Measurements from ENCODE around the gene MAGI3. TPM values are rescaled to one million over a fixed set of nuclear protein-coding genes. Genes with fewer than 3 reads are reported as not detected.
A peak's percentile ranks its signal among the peaks of the same experiment; 100 is the strongest.

The MAGI3 gene
- total RNA-seq, 1 donor, result 7.2 TPM

GRCh38 chr1:113389359-113389952, 859 bp upstream of the MAGI3 start:
- Histone ChIP-seq H2AFZ (ENCODE audit: low read length) (peak overlapping the region; percentile 99), H3K79me2 (ENCODE audit: insufficient read depth, low read length) (peaks cover 30% of the 10 kb centered on the region), H3K36me3 (ENCODE audit: insufficient read depth, low read length) (no peaks in the 10 kb centered on the region), H3K4me3 (ENCODE audit: insufficient read depth, low read length) (peak overlapping the region; percentile 87), H3K27me3 (ENCODE audit: insufficient read depth, low read length) (no peaks in the 10 kb centered on the region), H3K4me1 (ENCODE audit: insufficient read depth, low read length) (peaks cover 23% of the 10 kb centered on the region), H4K20me1 (ENCODE audit: insufficient read depth, low read length) (peaks cover 3% of the 10 kb centered on the region), H3K27ac (ENCODE audit: low read depth, low read length) (peak overlapping the region; percentile 65), H3K9me3 (ENCODE audit: low read depth, low read length) (no peaks in the 10 kb centered on the region), H3K4me2 (ENCODE audit: insufficient read depth, low read length) (peak overlapping the region; percentile 100)
- DNase-seq (ENCODE audit: insufficient read length, low spot score, missing footprints), result no peak
- no peak for TF ChIP-seq CTCF (IDR thresholded peaks at IDR 0.05; ENCODE audit: extremely low read depth, low read depth, low read length)

- H2AFZ ChIP-seq (ENCODE audit: low read length), result peak overlapping the region; percentile 87
- H3K4me1 ChIP-seq (ENCODE audit: insufficient read depth, low read length), result peaks cover 23% of the 10 kb centered on the region
- DNase-seq (ENCODE audit: insufficient read length, low spot score, missing footprints), result peak; percentile 76
- no peaks in the 10 kb centered on the region for H3K36me3 ChIP-seq (ENCODE audit: insufficient read depth, low read length)
- peak overlapping the region; percentile 100 for H3K4me2 ChIP-seq (ENCODE audit: insufficient read depth, low read length)
- H3K27ac ChIP-seq (ENCODE audit: low read depth, low read length), result peak overlapping the region; percentile 20
- peak overlapping the region; percentile 87 for H3K4me3 ChIP-seq (ENCODE audit: insufficient read depth, low read length)
- no peaks in the 10 kb centered on the region for H3K27me3 ChIP-seq (ENCODE audit: insufficient read depth, low read length)
- H3K79me2 ChIP-seq (ENCODE audit: insufficient read depth, low read length), result peaks cover 30% of the 10 kb centered on the region
- H4K20me1 ChIP-seq (ENCODE audit: insufficient read depth, low read length), result peaks cover 3% of the 10 kb centered on the region
- no peak for TF ChIP-seq CTCF (IDR thresholded peaks at IDR 0.05; ENCODE audit: extremely low read depth, low read depth, low read length)
- no peaks in the 10 kb centered on the region for H3K9me3 ChIP-seq (ENCODE audit: low read depth, low read length)
Measured at GRCh38 chr1:113390871-113391648, 745 bp downstream of the MAGI3 start.

GRCh38 chr1:113391649-113392271, 1.4 kb downstream of the MAGI3 start:
- Histone ChIP-seq H3K4me1 (ENCODE audit: insufficient read depth, low read length) (peaks cover 29% of the 10 kb centered on the region), H3K9me3 (ENCODE audit: low read depth, low read length) (no peaks in the 10 kb centered on the region), H3K27ac (ENCODE audit: low read depth, low read length) (peak overlapping the region; percentile 20), H3K4me2 (ENCODE audit: insufficient read depth, low read length) (peak overlapping the region; percentile 100), H3K36me3 (ENCODE audit: insufficient read depth, low read length) (no peaks in the 10 kb centered on the region), H3K79me2 (ENCODE audit: insufficient read depth, low read length) (peaks cover 30% of the 10 kb centered on the region), H3K4me3 (ENCODE audit: insufficient read depth, low read length) (peak overlapping the region; percentile 87), H2AFZ (ENCODE audit: low read length) (peak overlapping the region; percentile 87), H4K20me1 (ENCODE audit: insufficient read depth, low read length) (peaks cover 3% of the 10 kb centered on the region), H3K27me3 (ENCODE audit: insufficient read depth, low read length) (no peaks in the 10 kb centered on the region)
- TF ChIP-seq CTCF (IDR thresholded peaks at IDR 0.05; ENCODE audit: extremely low read depth, low read depth, low read length), result no peak
- DNase-seq (ENCODE audit: insufficient read length, low spot score, missing footprints), result no peak

All from osteoblast (primary cell).